ENCODE results near the gene DCDC1.

DCDC1 gene

DNA sequence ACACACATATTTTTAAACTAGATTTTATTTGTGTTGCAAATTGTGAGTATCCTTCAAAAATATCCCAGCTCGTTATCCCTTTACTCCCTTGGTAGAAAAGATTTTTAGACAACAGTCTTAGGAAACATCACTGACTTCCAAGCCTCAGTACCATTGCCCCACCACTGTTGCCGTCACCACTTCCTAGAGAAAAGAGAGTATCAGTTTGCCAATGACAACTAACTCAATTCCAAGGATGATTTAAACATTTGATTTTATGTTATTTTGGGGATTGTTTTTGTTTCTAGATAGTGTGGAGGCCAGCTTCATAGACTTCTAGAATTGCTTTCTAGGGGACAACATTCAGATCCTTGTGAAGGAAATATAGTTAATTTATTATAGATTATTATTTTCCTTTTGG, 509.4 kb downstream of the DCDC1 start:
- no peaks in the 10 kb centered on the region for H3K4me1 ChIP-seq (ENCODE audit: control insufficient read depth, insufficient read depth, low read length, unreplicated experiment)
- no peaks in the 10 kb centered on the region for H3K36me3 ChIP-seq (ENCODE audit: insufficient read depth, low read length)
- no peak overlapping the region for H3K4me3 ChIP-seq (ENCODE audit: low read depth, low read length)
- no peak overlapping the region for H2AFZ ChIP-seq (ENCODE audit: low read length, unreplicated experiment)
- no peak overlapping the region for H3K27ac ChIP-seq (ENCODE audit: low read depth, low read length)
- peaks cover 7% of the 10 kb centered on the region; the same call in 1 of the 2 replicates for H3K27me3 ChIP-seq (ENCODE audit: insufficient read depth, low read length)
- H3K79me2 ChIP-seq (ENCODE audit: control insufficient read depth, insufficient read depth, low read length, unreplicated experiment) = no peaks in the 10 kb centered on the region

DNA sequence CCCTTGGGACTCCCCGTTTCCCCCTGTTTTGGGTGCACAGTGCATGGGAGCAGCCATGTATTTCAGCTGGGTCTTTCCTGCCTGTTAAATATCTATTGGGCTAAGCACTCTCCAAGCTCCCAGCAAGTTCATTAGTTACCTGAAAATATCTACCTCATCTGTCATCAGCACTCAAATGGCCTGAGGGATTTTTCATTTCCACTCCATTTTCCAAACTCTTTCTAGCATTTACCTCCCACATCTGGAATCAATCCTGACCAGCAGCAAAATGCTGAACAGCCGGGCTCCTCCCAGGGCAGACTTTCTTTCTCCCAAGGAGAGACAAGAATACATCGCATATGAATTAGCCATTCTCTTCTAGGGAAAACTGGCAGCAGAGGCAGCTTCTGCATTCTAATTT, 509.9 kb downstream of the DCDC1 start:
- Histone ChIP-seq H3K79me2 (ENCODE audit: control insufficient read depth, insufficient read depth, low read length, unreplicated experiment) (no peaks in the 10 kb centered on the region), H3K4me1 (ENCODE audit: control insufficient read depth, insufficient read depth, low read length, unreplicated experiment) (no peaks in the 10 kb centered on the region), H3K4me3 (ENCODE audit: low read depth, low read length) (no peak overlapping the region), H2AFZ (ENCODE audit: low read length, unreplicated experiment) (no peak overlapping the region), H3K36me3 (ENCODE audit: insufficient read depth, low read length) (no peaks in the 10 kb centered on the region), H3K27ac (ENCODE audit: low read depth, low read length) (no peak overlapping the region), H3K27me3 (ENCODE audit: insufficient read depth, low read length) (peaks cover 7% of the 10 kb centered on the region; the same call in 1 of the 2 replicates)

DNA sequence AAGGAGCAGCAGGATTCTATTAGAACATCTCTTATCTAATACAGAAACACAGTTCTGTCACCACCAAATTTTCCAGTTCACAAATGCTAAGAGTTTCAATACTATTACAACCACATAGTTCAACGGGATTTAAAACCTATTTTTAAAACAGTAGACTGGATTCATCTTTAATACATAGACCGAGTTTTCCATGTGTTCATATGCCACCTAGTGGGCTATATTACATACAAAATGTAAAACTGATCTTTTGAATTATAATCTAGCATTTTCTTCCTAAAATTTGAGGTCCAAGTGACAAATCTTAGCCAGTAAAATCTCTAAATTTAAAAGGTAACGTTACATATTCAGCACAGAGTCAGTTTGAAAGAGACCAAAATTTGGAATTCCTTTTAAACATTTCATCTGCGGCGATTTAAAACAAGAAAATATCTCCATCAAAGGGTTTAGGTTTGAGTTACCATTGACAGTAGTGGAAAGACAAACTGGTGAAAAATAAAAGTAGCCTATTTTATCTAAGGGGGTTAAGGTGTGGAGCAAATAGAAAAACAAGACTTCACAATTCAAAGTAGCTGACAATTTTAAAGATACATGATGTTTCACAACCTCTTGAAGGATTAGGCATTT, 514.0 kb downstream of the DCDC1 start:
- H3K4me1 ChIP-seq (ENCODE audit: control insufficient read depth, insufficient read depth, low read length, unreplicated experiment) = no peaks in the 10 kb centered on the region
- no peak overlapping the region for H2AFZ ChIP-seq (ENCODE audit: low read length, unreplicated experiment)
- H3K36me3 ChIP-seq (ENCODE audit: insufficient read depth, low read length) = no peaks in the 10 kb centered on the region
- H3K79me2 ChIP-seq (ENCODE audit: control insufficient read depth, insufficient read depth, low read length, unreplicated experiment) = no peaks in the 10 kb centered on the region
- no peak overlapping the region for H3K4me3 ChIP-seq (ENCODE audit: low read depth, low read length)
- H3K27ac ChIP-seq (ENCODE audit: low read depth, low read length) = no peak overlapping the region
- H3K27me3 ChIP-seq (ENCODE audit: insufficient read depth, low read length) = 0 out of 2 replicates have a peak, but pooled peaks cover 2% of the 10 kb centered on the region

DNA sequence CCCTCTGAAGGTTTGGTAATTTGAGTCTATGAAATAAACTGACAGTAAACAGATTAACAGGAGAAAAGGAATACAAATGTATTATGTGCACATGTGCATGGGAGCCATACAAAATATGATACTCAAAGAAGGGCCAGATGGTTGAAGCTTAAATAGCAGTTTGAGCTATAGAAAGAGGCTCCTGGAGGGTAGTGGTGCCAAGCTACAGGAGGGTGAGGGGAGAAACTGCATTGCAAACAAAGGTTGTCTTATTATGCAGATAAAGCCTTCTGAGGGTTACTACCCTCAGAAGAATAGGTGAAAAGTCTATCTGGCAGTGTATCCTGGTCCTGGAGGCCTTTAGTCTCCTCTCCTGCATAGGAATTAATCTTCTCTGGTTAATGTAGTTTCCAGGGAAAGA, 516.1 kb downstream of the DCDC1 start:
- Histone ChIP-seq H3K36me3 (ENCODE audit: insufficient read depth, low read length) (no peaks in the 10 kb centered on the region), H3K79me2 (ENCODE audit: control insufficient read depth, insufficient read depth, low read length, unreplicated experiment) (no peaks in the 10 kb centered on the region), H3K4me1 (ENCODE audit: control insufficient read depth, insufficient read depth, low read length, unreplicated experiment) (no peaks in the 10 kb centered on the region), H3K27ac (ENCODE audit: low read depth, low read length) (no peak overlapping the region), H3K27me3 (ENCODE audit: insufficient read depth, low read length) (0 out of 2 replicates have a peak, but pooled peaks cover 2% of the 10 kb centered on the region), H2AFZ (ENCODE audit: low read length, unreplicated experiment) (no peak overlapping the region), H3K4me3 (ENCODE audit: low read depth, low read length) (no peak overlapping the region)

DNA sequence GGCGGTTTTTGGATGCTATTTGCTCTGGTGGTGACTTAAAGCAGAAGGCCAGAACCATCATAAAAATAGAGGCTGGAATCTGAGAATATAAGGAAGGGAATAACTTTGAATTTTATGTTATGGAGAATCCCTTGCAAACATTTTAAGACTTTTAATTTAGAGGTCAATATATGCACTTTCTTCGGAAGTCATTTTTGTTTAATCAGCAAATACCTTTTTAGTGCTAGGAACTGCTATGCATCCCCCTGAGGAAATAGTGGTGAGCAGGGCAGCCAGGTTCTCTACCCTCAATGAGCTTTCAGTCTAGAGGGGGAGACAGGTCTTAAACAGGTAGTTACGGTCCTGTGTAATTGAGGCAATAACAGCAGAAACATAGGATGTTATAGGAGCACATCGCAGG, 516.9 kb downstream of the DCDC1 start:
- H3K36me3 ChIP-seq (ENCODE audit: insufficient read depth, low read length) = no peaks in the 10 kb centered on the region
- H3K4me3 ChIP-seq (ENCODE audit: low read depth, low read length) = no peak overlapping the region
- H3K27ac ChIP-seq (ENCODE audit: low read depth, low read length) = no peak overlapping the region
- no peaks in the 10 kb centered on the region for H3K79me2 ChIP-seq (ENCODE audit: control insufficient read depth, insufficient read depth, low read length, unreplicated experiment)
- no peak overlapping the region for H2AFZ ChIP-seq (ENCODE audit: low read length, unreplicated experiment)
- H3K27me3 ChIP-seq (ENCODE audit: insufficient read depth, low read length) = 0 out of 2 replicates have a peak, but pooled peaks cover 2% of the 10 kb centered on the region
- no peaks in the 10 kb centered on the region for H3K4me1 ChIP-seq (ENCODE audit: control insufficient read depth, insufficient read depth, low read length, unreplicated experiment)

DNA sequence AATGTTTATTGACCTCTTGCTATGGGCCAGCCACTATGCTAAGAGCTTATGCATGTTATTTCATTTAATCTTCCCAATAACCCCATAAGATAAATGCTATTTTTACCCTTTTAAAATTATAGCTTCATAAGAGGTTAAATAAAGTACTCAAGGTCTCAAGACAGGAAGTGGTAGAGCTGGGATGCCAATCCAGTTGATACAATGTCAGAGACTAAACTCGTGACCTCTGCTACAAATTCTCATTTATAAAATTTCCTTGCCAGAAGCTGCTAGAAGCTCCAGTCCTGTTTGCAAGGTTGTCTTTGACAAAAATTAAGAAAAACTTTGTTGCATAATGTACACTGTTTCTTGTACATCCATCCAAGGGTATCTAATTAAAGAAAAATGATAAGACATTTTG, 517.4 kb downstream of the DCDC1 start:
- no peak overlapping the region for H2AFZ ChIP-seq (ENCODE audit: low read length, unreplicated experiment)
- H3K4me1 ChIP-seq (ENCODE audit: control insufficient read depth, insufficient read depth, low read length, unreplicated experiment) = no peaks in the 10 kb centered on the region
- H3K27me3 ChIP-seq (ENCODE audit: insufficient read depth, low read length) = 0 out of 2 replicates have a peak, but pooled peaks cover 2% of the 10 kb centered on the region
- no peaks in the 10 kb centered on the region for H3K36me3 ChIP-seq (ENCODE audit: insufficient read depth, low read length)
- H3K4me3 ChIP-seq (ENCODE audit: low read depth, low read length) = no peak overlapping the region
- H3K79me2 ChIP-seq (ENCODE audit: control insufficient read depth, insufficient read depth, low read length, unreplicated experiment) = no peaks in the 10 kb centered on the region
- no peak overlapping the region for H3K27ac ChIP-seq (ENCODE audit: low read depth, low read length)

DNA sequence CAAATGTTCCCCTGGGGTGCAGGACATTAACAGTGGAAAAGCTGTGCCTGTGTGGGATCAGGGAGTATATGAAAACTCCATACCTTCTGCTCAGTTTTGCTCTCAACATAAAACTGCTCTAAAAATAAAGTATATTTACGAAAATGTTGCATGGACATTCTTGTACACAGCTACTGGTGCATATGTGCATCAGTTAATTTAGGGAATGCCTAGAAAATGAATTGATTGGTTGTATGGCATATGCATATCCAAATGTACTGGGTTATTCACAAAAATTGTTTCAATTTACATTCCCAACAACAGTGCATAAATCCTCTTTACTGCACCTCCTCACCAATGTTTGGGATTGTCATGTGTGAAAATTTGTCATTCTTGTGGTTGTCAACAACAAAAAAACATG, 532.3 kb downstream of the DCDC1 start:
- Histone ChIP-seq H3K36me3 (ENCODE audit: insufficient read depth, low read length) (no peaks in the 10 kb centered on the region), H3K79me2 (ENCODE audit: control insufficient read depth, insufficient read depth, low read length, unreplicated experiment) (no peaks in the 10 kb centered on the region), H3K4me1 (ENCODE audit: control insufficient read depth, insufficient read depth, low read length, unreplicated experiment) (no peaks in the 10 kb centered on the region), H3K27ac (ENCODE audit: low read depth, low read length) (no peak overlapping the region), H3K4me3 (ENCODE audit: low read depth, low read length) (no peak overlapping the region), H3K27me3 (ENCODE audit: insufficient read depth, low read length) (no peaks in the 10 kb centered on the region), H2AFZ (ENCODE audit: low read length, unreplicated experiment) (no peak overlapping the region)

DNA sequence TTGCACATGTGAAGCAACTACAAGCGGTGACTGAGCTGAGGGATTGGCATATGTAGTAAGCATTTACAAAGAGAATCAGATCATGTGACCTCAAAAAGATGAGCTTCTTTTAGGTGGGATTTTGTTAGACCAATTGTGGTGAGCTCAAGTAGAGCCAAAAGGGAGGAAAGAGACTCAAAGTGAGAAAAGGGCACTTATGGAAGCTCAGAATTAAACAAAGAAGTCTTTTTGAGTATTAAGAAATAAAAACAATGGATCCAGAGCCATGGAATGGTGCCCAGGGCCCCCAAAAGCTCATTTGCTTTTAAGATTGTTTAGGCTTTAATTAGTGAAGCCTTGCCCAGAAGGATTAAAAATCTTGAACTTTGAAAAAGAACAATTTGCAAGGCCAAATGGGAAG, 536.7 kb downstream of the DCDC1 start:
- Histone ChIP-seq H3K27me3 (ENCODE audit: insufficient read depth, low read length) (no peaks in the 10 kb centered on the region), H3K27ac (ENCODE audit: low read depth, low read length) (no peak overlapping the region), H3K4me3 (ENCODE audit: low read depth, low read length) (no peak overlapping the region), H3K79me2 (ENCODE audit: control insufficient read depth, insufficient read depth, low read length, unreplicated experiment) (no peaks in the 10 kb centered on the region), H3K36me3 (ENCODE audit: insufficient read depth, low read length) (no peaks in the 10 kb centered on the region), H2AFZ (ENCODE audit: low read length, unreplicated experiment) (no peak overlapping the region), H3K4me1 (ENCODE audit: control insufficient read depth, insufficient read depth, low read length, unreplicated experiment) (no peaks in the 10 kb centered on the region)

DNA sequence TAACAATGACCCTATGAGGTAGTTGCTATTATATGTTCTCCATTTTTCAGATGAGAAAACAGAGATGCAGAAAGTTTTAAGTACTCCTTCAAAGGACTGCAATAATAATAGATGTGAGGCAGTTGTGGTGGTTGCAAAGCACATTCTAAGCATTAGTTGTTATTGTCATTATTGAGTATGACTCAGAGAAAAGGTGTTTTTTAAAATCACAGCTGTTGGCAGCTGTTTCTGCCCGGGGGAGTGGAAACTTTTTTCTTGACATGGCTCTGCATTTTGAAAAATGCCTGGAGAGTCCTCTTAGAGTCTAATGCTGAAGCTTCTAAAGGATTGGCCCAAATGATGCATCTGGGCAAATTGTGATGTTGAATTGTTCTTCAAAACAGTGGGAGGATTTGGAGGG, 538.9 kb downstream of the DCDC1 start:
- Histone ChIP-seq H3K79me2 (ENCODE audit: control insufficient read depth, insufficient read depth, low read length, unreplicated experiment) (no peaks in the 10 kb centered on the region), H3K4me1 (ENCODE audit: control insufficient read depth, insufficient read depth, low read length, unreplicated experiment) (no peaks in the 10 kb centered on the region), H3K4me3 (ENCODE audit: low read depth, low read length) (no peak overlapping the region), H3K36me3 (ENCODE audit: insufficient read depth, low read length) (no peaks in the 10 kb centered on the region), H3K27ac (ENCODE audit: low read depth, low read length) (no peak overlapping the region), H3K27me3 (ENCODE audit: insufficient read depth, low read length) (no peaks in the 10 kb centered on the region), H2AFZ (ENCODE audit: low read length, unreplicated experiment) (no peak overlapping the region)

DNA sequence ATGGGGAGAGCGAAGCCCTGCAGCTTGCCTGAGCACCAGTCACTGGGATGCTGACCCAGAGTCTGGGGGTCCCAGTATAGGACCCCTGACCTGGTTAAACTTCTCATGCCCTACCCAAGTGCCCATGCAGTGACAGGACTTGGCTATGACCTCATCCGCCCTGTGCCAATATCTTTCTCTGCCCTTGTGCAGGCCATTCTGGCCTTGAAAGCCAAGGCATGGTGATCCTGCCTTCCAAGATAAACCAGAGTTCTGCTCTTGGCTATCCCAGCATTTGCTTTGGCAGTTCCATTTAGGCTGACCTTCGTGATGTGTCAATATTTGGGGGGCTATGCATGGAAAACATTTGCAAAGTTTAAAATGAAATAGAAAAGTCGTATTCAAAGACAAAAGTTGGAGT, 542.6 kb downstream of the DCDC1 start:
- Histone ChIP-seq H3K4me1 (ENCODE audit: control insufficient read depth, insufficient read depth, low read length, unreplicated experiment) (no peaks in the 10 kb centered on the region), H3K4me3 (ENCODE audit: low read depth, low read length) (no peak overlapping the region), H3K79me2 (ENCODE audit: control insufficient read depth, insufficient read depth, low read length, unreplicated experiment) (no peaks in the 10 kb centered on the region), H2AFZ (ENCODE audit: low read length, unreplicated experiment) (no peak overlapping the region), H3K27ac (ENCODE audit: low read depth, low read length) (no peak overlapping the region), H3K27me3 (ENCODE audit: insufficient read depth, low read length) (no peaks in the 10 kb centered on the region), H3K36me3 (ENCODE audit: insufficient read depth, low read length) (no peaks in the 10 kb centered on the region)

DNA sequence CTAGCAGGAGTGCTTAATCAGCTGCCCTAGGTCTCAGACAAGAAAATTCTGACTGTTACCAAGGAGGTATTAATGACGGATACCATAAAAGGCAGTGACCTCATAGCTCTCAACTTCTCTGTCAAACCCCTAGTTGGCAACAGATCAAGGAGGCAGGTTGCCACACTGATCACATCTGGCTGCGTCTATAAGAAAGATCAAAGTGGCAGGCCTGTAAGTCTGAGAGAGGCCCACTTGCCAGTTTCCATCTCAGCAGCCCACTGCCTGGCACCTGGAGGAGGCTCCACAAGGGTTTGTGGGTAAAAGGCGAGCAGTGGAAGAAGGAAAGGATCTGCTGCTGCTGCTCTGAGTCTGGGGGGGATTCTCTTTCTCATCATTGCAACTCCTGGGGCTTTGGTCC, 543.8 kb downstream of the DCDC1 start:
- Histone ChIP-seq H2AFZ (ENCODE audit: low read length, unreplicated experiment) (no peak overlapping the region), H3K36me3 (ENCODE audit: insufficient read depth, low read length) (no peaks in the 10 kb centered on the region), H3K27me3 (ENCODE audit: insufficient read depth, low read length) (no peaks in the 10 kb centered on the region), H3K79me2 (ENCODE audit: control insufficient read depth, insufficient read depth, low read length, unreplicated experiment) (no peaks in the 10 kb centered on the region), H3K4me1 (ENCODE audit: control insufficient read depth, insufficient read depth, low read length, unreplicated experiment) (no peaks in the 10 kb centered on the region), H3K27ac (ENCODE audit: low read depth, low read length) (no peak overlapping the region), H3K4me3 (ENCODE audit: low read depth, low read length) (no peak overlapping the region)
